ENCODE data around the gene POLR2A. TPM values are rescaled to one million over a fixed set of nuclear protein-coding genes. Genes with fewer than 3 reads are reported as not detected.

POLR2A gene
- total RNA-seq, 2 experiments from 2014 or later, result 219 to 223 TPM

DNA sequence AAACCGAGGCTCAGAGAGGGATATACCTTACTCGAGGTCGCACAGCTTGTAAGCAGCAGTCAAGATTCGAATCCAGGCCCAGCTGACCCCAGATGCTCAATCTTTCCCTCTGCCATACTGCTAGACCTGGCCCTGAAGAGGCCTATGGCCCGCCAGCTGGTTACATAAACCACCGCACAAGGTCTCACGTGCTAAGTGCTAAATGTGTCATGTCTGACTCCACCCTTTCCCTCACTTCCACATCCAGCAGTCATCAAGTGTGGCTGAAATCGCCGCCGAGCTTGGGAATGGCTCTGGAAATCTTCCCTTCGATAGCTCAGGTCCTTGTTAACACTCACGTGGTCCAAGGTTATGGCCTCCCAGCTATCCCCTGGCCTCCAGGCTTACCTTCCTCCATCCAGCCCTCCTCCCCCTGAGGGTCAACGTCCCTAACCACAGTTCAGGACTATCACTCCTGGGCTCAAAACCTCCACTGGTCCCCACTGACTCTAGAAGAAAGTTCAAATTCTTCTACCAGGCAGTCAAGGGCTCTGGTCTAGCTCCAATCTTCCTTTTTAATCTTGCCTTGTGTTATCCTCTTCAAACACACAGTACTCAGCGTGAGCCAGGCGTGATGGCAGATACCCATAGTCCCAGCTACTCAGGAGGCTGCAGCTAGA lies 8.3 kb upstream of the POLR2A start:
- Mint-ChIP-seq H3K4me3 (peak overlapping the region; percentile 96), H3K27me3 (no peaks in the 10 kb centered on the region), H3K4me1 (ENCODE audit: low read depth) (peaks cover 52% of the 10 kb centered on the region), H3K9me3 (no peaks in the 10 kb centered on the region), H3K27ac (peak overlapping the region; percentile 93), H3K36me3 (ENCODE audit: low read depth) (peaks cover 20% of the 10 kb centered on the region)
- ATAC-seq (no peak), DNase-seq (peak; percentile 39)
- intact Hi-C loops (cut with micrococcal nuclease), result no loop called here
- TF ChIP-seq, protein P1, sequence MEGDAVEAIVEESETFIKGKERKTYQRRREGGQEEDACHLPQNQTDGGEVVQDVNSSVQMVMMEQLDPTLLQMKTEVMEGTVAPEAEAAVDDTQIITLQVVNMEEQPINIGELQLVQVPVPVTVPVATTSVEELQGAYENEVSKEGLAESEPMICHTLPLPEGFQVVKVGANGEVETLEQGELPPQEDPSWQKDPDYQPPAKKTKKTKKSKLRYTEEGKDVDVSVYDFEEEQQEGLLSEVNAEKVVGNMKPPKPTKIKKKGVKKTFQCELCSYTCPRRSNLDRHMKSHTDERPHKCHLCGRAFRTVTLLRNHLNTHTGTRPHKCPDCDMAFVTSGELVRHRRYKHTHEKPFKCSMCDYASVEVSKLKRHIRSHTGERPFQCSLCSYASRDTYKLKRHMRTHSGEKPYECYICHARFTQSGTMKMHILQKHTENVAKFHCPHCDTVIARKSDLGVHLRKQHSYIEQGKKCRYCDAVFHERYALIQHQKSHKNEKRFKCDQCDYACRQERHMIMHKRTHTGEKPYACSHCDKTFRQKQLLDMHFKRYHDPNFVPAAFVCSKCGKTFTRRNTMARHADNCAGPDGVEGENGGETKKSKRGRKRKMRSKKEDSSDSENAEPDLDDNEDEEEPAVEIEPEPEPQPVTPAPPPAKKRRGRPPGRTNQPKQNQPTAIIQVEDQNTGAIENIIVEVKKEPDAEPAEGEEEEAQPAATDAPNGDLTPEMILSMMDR (IDR thresholded peaks at IDR 0.05), result no peak
- POLR2A ChIA-PET, result interaction anchor here (0.6 to 8.1 kb wide), 12 partner anchors 10 to 210 kb away, joined by 3 to 122 read pairs (median 4); partner anchors contain the start of genes FGF11 and TMEM102
- CTCF ChIA-PET, result interaction anchor here (0.8 to 6.6 kb wide), 6 partner anchors 9 to 120 kb away, joined by 3 to 49 read pairs (median 7); partner anchors contain the start of gene TMEM102

DNA sequence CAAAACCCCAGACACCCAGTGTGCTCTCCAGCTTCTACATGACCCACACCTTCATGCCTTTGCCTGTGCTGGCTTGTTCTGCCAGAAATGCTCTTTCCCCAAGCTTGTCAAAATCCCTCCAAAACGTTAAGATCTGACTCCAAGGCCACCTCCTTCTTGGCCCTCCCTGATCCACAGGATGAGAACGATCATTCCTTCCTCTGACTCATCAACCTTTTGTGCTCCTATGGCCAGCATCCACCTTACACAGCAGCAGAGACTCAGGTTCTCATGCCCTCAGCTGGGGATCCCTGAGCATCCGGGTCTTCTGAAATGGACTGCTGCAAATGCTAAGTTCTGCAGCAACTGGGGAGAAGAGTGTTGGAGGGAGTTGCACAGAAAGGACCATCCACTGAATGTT lies 7.7 kb upstream of the POLR2A start:
- POLR2A ChIA-PET, result interaction anchor here (0.6 to 8.1 kb wide), 14 partner anchors 9 to 210 kb away, joined by 3 to 122 read pairs (median 5); partner anchors contain the start of genes FGF11 and TMEM102
- Mint-ChIP-seq H3K4me3 (peak overlapping the region; percentile 96), H3K27me3 (no peaks in the 10 kb centered on the region), H3K27ac (peak overlapping the region; percentile 93), H3K36me3 (ENCODE audit: low read depth) (peaks cover 20% of the 10 kb centered on the region), H3K9me3 (no peaks in the 10 kb centered on the region), H3K4me1 (ENCODE audit: low read depth) (peaks cover 54% of the 10 kb centered on the region)
- DNase-seq, result no peak
- no peak for ATAC-seq
- intact Hi-C loops (cut with micrococcal nuclease), result no loop called here
- CTCF ChIA-PET, result interaction anchor here (0.8 to 6.6 kb wide), 5 partner anchors 9 to 120 kb away, joined by 3 to 49 read pairs (median 7); partner anchors contain the start of gene TMEM102
- TF ChIP-seq, protein P1 (IDR thresholded peaks at IDR 0.05), result no peak

DNA sequence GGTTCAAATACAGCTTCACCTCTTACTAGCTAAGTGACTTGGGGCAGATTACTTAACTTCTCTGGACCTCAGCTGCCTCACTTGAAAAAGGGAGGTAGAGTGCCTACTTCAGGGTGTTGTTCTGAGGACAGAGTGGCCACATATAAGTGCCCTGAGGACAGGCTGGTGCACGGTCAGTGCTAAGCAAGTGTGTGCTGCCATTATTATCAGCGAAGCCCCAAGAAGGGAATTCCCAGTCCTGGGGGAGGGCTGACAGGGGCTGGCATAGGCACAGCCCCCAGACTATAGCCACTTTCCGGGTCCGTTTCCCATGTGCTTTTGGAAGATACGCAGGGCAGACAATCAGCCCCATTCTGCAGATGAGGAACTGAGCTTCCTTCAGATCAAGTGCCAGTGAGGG lies 7.2 kb upstream of the POLR2A start:
- H3K9me3 Mint-ChIP-seq, result no peaks in the 10 kb centered on the region
- peaks cover 53% of the 10 kb centered on the region for H3K4me1 Mint-ChIP-seq (ENCODE audit: low read depth)
- TF ChIP-seq, protein P1 (IDR thresholded peaks at IDR 0.05), result no peak
- ChIA-PET CTCF (interaction anchor here (0.8 to 6.6 kb wide), 6 partner anchors 10 to 155 kb away, joined by 3 to 49 read pairs (median 7); partner anchors contain the start of gene TMEM102), POLR2A (interaction anchor here (0.6 to 8.1 kb wide), 13 partner anchors 9 to 135 kb away, joined by 3 to 122 read pairs (median 5); partner anchors contain the start of genes FGF11 and TMEM102)
- no peak for DNase-seq
- no peak for ATAC-seq
- peak overlapping the region; percentile 96 for H3K4me3 Mint-ChIP-seq
- intact Hi-C loops (cut with micrococcal nuclease), result no loop called here
- H3K27me3 Mint-ChIP-seq, result no peaks in the 10 kb centered on the region
- H3K27ac Mint-ChIP-seq, result peak overlapping the region; percentile 93
- H3K36me3 Mint-ChIP-seq (ENCODE audit: low read depth), result peaks cover 20% of the 10 kb centered on the region

DNA sequence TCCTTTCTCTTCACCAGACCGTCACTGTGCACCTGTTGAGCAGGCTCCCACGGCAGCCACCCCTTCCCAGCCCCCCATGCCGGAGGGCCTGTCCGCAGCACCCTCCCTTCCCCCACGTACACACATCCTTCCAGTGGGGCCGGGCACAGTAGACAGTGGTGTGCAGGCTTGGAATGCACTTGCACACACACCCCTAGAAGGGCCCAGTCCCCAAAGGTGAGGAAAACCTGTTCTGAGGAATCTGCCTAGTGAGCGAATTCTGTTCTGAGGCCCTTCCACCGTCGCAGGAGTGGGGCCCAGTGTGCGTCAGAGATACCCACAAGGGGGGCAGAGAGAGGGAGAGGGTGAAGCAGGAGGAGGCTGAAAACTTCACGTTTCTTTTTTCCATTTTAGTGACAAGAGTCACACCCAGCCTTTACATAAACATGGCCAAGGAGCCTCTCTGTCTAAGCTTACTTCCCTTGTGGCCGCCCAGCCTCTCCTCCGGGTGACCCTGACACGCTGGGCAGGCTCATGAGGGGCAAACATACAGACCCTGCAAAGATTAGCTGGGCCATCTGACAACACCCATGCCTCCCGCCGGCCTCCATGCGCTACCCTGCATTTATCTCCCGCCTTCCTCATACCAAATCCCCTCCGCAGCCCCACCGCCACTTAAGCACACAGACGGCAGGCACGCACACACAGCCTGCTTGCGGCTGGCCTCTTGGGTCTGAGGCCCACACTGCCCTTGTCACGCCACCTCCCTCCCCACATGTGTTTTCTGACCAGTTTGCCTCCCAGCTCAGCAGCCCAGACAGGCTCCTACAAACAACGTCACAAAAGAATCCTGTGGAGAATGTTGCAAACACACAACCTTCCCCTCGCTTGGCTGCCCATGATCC lies 6.5 kb upstream of the POLR2A start:
- peak overlapping the region; percentile 93 for H3K27ac Mint-ChIP-seq
- ChIA-PET POLR2A (interaction anchor here (1.0 to 8.1 kb wide), 10 partner anchors 7 to 100 kb away, joined by 3 to 122 read pairs (median 9); partner anchors contain the start of genes FGF11 and TMEM102), CTCF (interaction anchor here (0.8 to 6.6 kb wide), 5 partner anchors 37 to 155 kb away, joined by 3 to 49 read pairs (median 5); partner anchors contain the start of gene TMEM102)
- TF ChIP-seq, protein P1 (IDR thresholded peaks at IDR 0.05), result no peak
- H3K36me3 Mint-ChIP-seq (ENCODE audit: low read depth), result peaks cover 20% of the 10 kb centered on the region
- H3K4me3 Mint-ChIP-seq, result peak overlapping the region; percentile 96
- H3K27me3 Mint-ChIP-seq, result no peaks in the 10 kb centered on the region
- DNase-seq (peak; percentile 70), ATAC-seq (peak; percentile 12)
- no peaks in the 10 kb centered on the region for H3K9me3 Mint-ChIP-seq
- intact Hi-C loops (cut with micrococcal nuclease), result no loop called here
- H3K4me1 Mint-ChIP-seq (ENCODE audit: low read depth), result peaks cover 59% of the 10 kb centered on the region
